Stimulated activated CD4-positive, alpha-beta T cell treated with anti-CD3 and anti-CD28 coated beads, TNF-alpha, amount 100 ng/mL, for 24 hours (primary cell): ENCODE data around the gene FKRP.
"Not testable (repeated sequence)": the region's sequence is repeated elsewhere in the genome, so short reads cannot be mapped to it uniquely, and the experiment has no call there.

ENCODE experiments used
- DNase-seq, 3 experiments: peaks; one replicate each; pipeline ENCODE4 v3.0.0-alpha.2; 2020; ENCODE audit warnings: low read depth in 3 of 3

Gene FKRP

DNA sequence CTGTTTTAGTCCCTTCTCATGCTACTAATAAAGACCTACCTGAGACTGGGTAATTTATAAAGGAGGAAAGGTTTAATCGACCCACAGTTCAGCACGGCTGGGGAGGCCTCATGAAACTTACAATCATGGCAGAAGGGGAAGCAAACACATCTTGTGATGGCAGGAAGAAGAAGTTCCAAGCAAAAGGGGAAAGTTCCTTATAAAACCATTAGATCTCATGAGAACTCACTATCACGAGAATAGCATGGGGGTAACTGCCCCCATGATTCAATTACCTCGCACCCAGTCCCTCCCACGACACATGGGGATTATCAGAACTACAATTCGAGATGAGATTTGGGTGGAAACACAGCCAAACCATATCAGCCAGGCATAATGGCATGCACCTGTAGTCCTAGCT is 13.3 kb downstream of the FKRP start:
- no peak for DNase-seq

DNA sequence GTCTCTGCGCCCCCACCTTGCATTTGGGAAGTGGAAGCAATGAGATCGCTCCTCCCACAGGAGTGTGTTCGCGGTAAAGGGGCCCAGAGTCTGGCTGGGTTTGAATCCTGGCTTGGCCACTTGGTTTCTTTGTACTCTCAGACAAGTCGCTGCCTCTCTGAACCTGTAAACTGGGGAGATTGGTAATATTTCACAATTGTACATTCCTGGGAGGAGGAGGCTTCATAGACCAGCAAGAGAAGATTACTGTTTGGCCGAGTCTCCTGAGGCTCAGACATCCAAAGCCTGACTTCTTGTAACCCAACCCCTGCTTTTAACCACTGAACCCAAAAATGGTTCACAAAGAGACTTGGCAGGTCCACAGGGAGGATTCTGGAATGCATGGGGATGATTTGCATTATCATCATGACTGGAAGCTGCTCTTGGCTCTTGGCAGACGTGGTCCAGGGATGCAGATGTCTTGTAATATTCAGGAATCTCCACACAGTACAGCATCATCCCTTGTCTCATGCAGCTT is 14.0 kb downstream of the FKRP start:
- DNase-seq = no peak

GRCh38 chr19:46760363-46760762 is 14.5 kb downstream of the FKRP start:
- DNase-seq = no peak

GRCh38 chr19:46760897-46761296 is 15.0 kb downstream of the FKRP start:
- DNase-seq = not testable (repeated sequence)

- DNase-seq = no peak
These were observed 15.6 kb downstream of the FKRP start for GRCh38 chr19:46761418-46761831.

GRCh38 chr19:46762245-46762890 is 16.5 kb downstream of the FKRP start:
- no peak for DNase-seq

GRCh38 chr19:46764817-46765291 is 19.0 kb downstream of the FKRP start:
- no peak for DNase-seq

DNA sequence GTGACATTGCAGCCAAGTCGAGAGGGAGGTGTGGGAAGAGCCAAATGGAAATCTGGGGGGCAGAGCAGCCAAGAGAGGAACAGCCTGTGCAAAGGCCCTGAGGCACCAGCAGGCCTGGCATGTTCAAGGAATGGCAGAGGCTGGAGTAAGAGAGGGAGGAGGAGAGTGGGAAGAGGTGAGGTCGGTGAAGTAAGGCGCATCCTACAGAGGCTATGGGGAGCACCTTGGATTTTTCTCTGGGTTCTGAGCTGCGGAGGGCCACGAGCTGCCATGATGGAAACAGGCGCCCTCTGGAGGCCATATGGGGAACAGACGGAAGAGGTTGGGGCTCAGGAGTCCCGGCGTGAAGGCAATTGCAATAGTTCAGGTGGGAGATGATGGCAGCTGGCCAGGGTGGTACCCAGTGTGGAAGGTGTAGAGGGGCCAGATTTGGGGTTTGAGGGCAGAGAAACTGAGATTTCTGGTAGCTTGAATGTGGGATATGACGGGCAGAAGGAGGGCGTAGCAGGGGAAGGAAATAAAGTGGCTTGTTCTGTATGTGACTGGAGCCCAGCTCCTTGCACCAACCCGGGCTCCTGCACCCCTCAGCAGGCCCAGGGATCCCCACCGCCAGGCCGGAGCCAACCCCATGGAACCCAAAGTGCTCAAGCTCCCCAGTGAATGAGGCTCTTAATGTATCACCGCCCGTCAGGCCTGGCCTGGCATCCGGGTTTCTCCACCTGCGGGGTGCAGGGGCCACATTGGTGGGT is 20.9 kb downstream of the FKRP start:
- DNase-seq = peak in 1 of 3 experiments; percentile 65

DNA sequence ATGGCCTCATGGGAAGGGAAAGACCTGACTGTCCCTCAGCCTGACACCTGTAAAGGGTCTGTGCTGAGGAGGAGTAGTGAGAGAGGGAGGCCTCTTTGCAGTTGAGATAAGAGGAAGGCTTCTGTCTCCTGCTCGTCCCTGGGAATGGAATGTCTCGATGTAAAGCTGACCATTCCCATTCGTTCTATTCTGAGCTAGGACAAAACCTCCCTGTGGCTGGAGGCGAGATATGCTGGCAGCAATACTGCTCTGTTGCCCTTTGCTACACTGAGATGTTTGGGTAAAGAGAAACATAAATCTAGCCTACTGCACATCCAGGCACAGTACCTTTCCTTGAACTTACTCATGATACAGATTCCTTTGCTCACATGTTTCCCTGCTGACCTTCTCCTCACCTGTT is 22.9 kb downstream of the FKRP start:
- not testable (repeated sequence) for DNase-seq

DNA sequence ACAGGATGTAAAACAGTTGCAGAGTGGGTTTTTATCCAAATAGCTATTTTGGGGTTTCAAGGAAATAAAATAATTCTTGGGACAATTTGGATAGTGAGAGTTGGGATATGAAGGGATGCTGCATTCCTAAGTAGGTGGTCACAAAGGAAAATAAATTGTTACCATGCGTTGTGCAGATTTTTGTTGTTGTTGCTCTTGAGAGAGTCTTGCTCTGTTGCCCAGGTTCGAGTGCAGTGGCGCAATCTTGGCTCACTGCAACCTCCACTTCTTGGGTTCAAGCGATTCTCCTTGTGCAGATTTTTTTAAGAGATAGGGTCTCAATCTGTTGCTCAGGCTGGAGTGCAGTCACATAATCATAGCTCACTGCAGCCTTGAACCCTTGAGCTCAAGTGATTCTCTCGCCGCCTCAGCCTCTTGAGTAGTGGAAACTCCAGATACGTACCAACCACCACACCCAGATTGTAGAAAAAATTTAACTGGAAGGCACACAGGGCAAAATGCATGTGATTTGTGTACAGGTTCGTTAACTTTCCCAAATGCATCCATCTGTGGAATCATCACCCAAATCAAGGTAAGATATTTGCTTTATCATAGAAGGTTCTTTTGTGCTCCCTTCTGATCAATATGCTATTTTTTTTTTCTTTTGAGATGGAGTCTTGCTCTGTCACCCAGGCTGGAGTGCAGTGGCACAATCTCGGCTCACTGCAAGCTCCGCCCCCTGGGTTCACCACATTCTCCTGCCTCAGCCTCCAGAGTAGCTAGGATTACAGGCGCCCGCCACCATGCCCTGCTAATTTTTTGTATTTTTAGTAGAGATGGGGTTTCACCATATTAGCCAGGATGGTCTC is 26.5 kb downstream of the FKRP start:
- no peak for DNase-seq

DNA sequence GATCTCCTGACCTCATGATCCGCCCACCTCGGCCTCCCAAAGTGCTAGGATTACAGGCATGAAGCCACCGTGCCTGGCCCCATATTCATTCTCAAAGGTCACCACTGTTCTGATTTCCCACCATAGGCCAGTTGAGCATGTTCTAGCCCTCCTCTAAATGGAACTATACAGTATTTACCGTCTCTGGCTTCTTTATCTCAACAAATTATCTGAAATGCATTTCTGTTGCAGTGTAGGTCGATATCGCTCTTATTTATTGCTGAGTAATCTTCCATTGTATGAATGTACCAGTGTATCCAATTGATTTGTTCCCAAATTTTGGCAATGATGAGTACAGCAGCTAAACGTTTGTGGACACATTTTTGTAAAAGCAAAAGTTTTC is 27.2 kb downstream of the FKRP start:
- DNase-seq = no peak

GRCh38 chr19:46775642-46776258 is 29.9 kb downstream of the FKRP start:
- no peak for DNase-seq

- DNase-seq = peak in 1 of 3 experiments; percentile 30
These were observed 31.4 kb downstream of the FKRP start for GRCh38 chr19:46776927-46777911.

GRCh38 chr19:46777956-46778645 is 32.2 kb downstream of the FKRP start:
- DNase-seq = not testable (repeated sequence)

GRCh38 chr19:46782355-46783019 is 36.6 kb downstream of the FKRP start:
- DNase-seq = no peak

DNA sequence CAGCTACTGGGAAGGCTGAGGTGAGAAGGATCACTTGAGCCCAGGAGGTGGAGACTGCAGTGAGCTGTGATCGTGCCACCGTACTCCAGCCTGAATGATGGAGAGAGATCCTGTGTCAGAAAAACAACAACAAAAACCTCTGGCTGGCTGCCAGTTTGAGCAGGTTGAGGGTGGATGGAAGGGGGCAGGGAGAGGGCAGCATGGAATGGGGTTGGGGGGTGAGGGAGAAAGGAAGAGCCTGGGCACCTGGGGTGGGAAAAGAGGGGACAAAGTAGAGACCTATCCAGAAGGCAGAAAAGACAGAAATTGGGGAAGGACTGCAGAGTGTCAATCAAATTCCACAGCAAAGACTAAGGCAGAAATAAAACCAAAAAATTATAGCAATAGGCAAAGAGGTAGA is 37.8 kb downstream of the FKRP start:
- no peak for DNase-seq

- peak; percentile 30 to 71 (median 52) for DNase-seq
These were observed 38.6 kb downstream of the FKRP start for GRCh38 chr19:46784262-46785053.
